ENCODE data around the gene USP38. TPM values are rescaled to one million over a fixed set of nuclear protein-coding genes. Genes with fewer than 3 reads are reported as not detected.
A peak's percentile ranks its signal among the peaks of the same experiment; 100 is the strongest.

The USP38 gene
- total and polyA plus RNA-seq, 9 donors = 5.3 to 18.7 (median 13.4) TPM

DNA sequence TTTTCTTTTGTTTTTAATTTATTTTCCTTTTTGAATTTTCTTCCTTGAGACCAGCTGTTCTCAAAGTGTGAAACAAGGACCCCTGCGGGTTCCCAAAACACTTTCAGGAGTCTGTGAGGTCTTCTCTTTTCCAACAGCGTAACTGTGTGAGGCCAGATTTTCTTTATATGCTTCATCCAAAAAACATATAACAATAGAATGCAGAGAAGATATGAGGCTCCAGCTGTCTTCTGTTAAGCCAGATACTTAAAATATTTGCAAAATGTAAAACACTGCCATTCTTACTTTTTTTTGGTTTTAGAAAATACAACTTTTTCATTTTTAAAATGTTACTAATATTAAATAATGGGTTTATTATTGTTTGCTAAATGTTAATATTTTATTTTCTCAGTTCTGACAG is 27.8 kb downstream of the USP38 start:
- Histone ChIP-seq H3K27ac (no peak overlapping the region), H3K27me3 (no peaks in the 10 kb centered on the region), H3K9me3 (no peaks in the 10 kb centered on the region), H3K4me1 (ENCODE audit: insufficient read depth) (no peaks in the 10 kb centered on the region), H3K36me3 (no peaks in the 10 kb centered on the region), H3K4me3 (no peak overlapping the region)
- TF ChIP-seq, protein P1, sequence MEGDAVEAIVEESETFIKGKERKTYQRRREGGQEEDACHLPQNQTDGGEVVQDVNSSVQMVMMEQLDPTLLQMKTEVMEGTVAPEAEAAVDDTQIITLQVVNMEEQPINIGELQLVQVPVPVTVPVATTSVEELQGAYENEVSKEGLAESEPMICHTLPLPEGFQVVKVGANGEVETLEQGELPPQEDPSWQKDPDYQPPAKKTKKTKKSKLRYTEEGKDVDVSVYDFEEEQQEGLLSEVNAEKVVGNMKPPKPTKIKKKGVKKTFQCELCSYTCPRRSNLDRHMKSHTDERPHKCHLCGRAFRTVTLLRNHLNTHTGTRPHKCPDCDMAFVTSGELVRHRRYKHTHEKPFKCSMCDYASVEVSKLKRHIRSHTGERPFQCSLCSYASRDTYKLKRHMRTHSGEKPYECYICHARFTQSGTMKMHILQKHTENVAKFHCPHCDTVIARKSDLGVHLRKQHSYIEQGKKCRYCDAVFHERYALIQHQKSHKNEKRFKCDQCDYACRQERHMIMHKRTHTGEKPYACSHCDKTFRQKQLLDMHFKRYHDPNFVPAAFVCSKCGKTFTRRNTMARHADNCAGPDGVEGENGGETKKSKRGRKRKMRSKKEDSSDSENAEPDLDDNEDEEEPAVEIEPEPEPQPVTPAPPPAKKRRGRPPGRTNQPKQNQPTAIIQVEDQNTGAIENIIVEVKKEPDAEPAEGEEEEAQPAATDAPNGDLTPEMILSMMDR (IDR thresholded peaks at IDR 0.05) = no peak
- TF ChIP-seq EP300 (IDR thresholded peaks at IDR 0.05) (no peak), POLR2A (IDR thresholded peaks at IDR 0.05) (no peak)
- WGBS, 3 donors = 18 to 30% (median 21%) methylated on average over 2 of the region's 2 CpGs
- intact Hi-C loops (cut with DNase I) = no loop called here
- no peak for DNase-seq

DNA sequence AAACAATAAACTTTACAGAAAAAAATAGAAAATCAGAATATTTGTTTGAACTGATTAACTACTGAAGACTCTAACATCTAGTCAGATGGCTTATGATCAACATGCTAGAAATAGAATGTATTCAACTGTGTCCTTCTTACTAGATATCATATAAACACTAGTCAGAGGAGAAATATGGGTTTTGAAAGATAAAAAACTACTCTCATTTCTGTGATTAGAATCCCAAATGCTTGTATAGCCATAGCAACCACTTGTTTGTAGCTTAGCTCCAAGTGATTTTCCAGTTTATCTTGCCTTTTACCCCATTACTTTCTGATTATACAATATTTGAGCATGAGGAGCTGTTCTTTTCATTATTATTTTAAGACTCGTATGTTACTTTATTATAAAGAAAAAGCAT is 31.2 kb downstream of the USP38 start:
- Histone ChIP-seq H3K9me3 (no peaks in the 10 kb centered on the region), H3K36me3 (no peaks in the 10 kb centered on the region), H3K4me3 (no peak overlapping the region), H3K27ac (no peak overlapping the region), H3K27me3 (no peaks in the 10 kb centered on the region), H3K4me1 (ENCODE audit: insufficient read depth) (no peaks in the 10 kb centered on the region)
- 33 to 76% (median 53%) methylated on average over 1 of the region's 1 CpG for WGBS, 3 donors
- DNase-seq = no peak
- intact Hi-C loops (cut with DNase I) = no loop called here
- TF ChIP-seq EP300 (IDR thresholded peaks at IDR 0.05) (no peak), POLR2A (IDR thresholded peaks at IDR 0.05) (no peak)
- TF ChIP-seq, protein P1 (IDR thresholded peaks at IDR 0.05) = no peak

DNA sequence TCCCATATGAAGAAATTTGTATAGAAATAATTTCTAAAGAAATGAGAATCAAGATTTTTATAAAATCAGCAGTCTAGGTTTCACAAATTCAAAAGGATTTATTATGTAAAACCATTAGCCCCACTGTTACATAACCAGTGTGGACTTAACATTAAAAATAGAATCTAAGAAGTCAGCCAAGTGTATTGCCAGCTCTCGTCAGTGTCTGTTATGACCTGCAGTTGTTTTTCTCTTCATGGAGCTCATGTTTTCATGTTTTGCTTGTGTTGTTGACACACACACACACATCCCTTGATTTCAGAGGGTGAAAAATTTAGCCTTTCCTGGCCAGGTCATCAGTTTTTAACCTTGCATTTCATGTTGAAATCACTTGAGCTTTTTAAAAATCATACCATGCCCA is 39.5 kb downstream of the USP38 start:
- H3K27ac ChIP-seq = peak overlapping the region in 1 of 2 donors; percentile 42
- no peak overlapping the region for H3K4me3 ChIP-seq
- TF ChIP-seq, protein P1 (IDR thresholded peaks at IDR 0.05) = no peak
- TF ChIP-seq EP300 (IDR thresholded peaks at IDR 0.05) (no peak), POLR2A (IDR thresholded peaks at IDR 0.05) (no peak)
- no peak for DNase-seq
- WGBS, 3 donors = 5 to 8% (median 7%) methylated on average over 1 of the region's 1 CpG
- H3K36me3 ChIP-seq = no peaks in the 10 kb centered on the region
- no peaks in the 10 kb centered on the region for H3K27me3 ChIP-seq
- intact Hi-C loops (cut with DNase I) = no loop called here
- peaks cover 3% of the 10 kb centered on the region for H3K4me1 ChIP-seq (ENCODE audit: insufficient read depth)
- H3K9me3 ChIP-seq = no peaks in the 10 kb centered on the region

DNA sequence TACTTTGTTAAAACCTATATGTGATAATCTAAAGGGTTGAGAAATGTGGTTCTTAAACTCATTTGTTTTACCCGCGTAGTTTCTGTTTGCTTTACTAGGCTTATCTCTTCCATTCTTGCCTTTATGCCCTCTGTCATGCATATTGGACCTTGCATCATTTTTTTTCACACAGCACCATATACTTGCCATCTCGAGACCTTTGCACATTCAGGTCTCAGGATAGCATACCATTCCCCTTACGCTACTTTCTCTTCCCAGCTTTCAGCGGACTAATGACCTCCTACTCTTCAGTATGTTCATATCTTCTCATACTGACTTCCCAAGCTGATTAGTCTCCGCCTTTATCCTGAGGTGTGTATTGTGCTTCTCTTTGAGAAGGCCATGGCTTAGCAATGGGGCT is 40.5 kb downstream of the USP38 start:
- Histone ChIP-seq H3K4me3 (no peak overlapping the region), H3K9me3 (no peaks in the 10 kb centered on the region), H3K4me1 (ENCODE audit: insufficient read depth) (peaks cover 3% of the 10 kb centered on the region), H3K27ac (peak overlapping the region in 1 of 2 donors; percentile 42), H3K36me3 (no peaks in the 10 kb centered on the region), H3K27me3 (no peaks in the 10 kb centered on the region)
- 81 to 98% (median 95%) methylated on average over 6 of the region's 6 CpGs for WGBS, 3 donors
- intact Hi-C loops (cut with DNase I) = no loop called here
- TF ChIP-seq POLR2A (IDR thresholded peaks at IDR 0.05) (no peak), EP300 (IDR thresholded peaks at IDR 0.05) (no peak)
- DNase-seq = no peak

DNA sequence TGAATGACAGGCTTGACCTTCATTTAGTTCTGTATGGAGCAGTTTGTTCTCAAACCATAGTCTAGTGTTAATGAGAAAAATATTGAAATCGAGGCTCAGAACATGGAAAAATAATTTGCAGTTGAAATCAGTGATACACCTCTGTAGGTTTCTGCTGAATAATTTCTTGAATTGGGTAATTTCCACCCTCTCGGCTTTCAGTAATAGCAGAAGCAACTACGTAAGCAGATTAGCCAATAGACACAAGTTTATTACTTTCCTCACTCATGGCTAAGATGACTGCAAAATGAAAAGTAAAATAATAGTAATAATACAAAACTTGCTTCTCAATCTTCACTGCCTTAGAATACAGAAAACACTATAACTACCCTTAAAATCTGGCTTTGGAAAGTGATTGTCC is 46.0 kb downstream of the USP38 start:
- Histone ChIP-seq H3K4me1 (ENCODE audit: insufficient read depth) (no peaks in the 10 kb centered on the region), H3K27me3 (no peaks in the 10 kb centered on the region), H3K36me3 (no peaks in the 10 kb centered on the region), H3K4me3 (no peak overlapping the region), H3K27ac (no peak overlapping the region), H3K9me3 (no peaks in the 10 kb centered on the region)
- TF ChIP-seq, protein P1 (IDR thresholded peaks at IDR 0.05) = no peak
- TF ChIP-seq EP300 (IDR thresholded peaks at IDR 0.05) = no peak
- no peak for TF ChIP-seq POLR2A (IDR thresholded peaks at IDR 0.05)
- 87 to 90% (median 88%) methylated on average over 3 of the region's 3 CpGs for whole genome bisulfite sequencing, 3 donors
- DNase-seq = no peak
- intact Hi-C loops (cut with DNase I) = no loop called here
